Endometrium (tissue), 2 donors: Measurements from ENCODE around the gene CRISP2.
"Not testable (repeated sequence)": the region's sequence is repeated elsewhere in the genome, so short reads cannot be mapped to it uniquely, and the experiment has no call there.

Experiments
- FAIRE-seq: peaks from 2 replicates; lab custom pipeline; 2012; peaks lifted over from hg19 to GRCh38; lab: Jason Lieb, UNC
- donor health status: control.
- donor health status: control.

Gene CRISP2, protein sequence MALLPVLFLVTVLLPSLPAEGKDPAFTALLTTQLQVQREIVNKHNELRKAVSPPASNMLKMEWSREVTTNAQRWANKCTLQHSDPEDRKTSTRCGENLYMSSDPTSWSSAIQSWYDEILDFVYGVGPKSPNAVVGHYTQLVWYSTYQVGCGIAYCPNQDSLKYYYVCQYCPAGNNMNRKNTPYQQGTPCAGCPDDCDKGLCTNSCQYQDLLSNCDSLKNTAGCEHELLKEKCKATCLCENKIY

DNA sequence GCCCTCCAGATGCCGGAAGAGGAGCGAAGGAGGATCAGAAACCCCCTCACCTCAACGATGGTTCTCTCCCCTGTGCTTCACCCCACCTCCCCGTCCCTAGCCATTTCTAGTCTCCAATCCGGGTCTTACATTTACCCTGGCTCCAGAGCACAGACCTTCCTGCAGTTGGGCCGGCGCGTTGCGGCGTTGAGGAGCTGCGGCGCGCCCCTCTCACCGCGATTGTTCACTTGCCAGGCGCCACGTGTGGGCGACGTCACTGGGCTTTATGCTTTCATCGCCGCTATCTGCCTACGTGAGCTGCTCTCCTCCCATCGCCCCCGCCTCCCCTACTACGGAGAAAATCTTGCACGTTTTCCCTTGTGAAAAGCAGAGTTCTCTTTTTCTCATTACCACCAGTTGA lies at the start of gene CRISP2:
Gene CRISP2, minus strand, starts transcription at position 198 of the 400 bp plus-strand sequence. CDS start 4,347 bp downstream, outside the sequence.
- no peak for FAIRE-seq

DNA sequence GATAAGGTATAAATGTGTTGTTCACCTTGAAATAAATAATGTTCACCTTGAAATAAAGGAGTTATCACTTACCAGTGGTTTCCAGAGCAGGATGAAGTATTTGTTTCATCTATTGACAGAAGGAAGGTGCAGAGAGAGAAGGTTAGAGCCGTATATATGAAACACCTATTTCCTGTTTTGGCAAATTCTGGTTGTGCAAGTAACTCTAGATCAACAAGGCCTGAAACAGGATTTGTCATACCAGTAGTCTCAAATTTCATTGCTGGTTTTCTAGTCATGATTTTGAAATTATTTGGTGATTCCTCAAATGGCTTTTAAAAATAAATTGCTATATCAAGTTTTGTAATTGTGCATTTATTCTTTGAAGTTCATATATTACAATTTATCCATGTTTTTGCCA lies 30.9 kb upstream of the CRISP2 start, which contains the start of gene CRISP3:
Gene CRISP3, minus strand, starts transcription at position 130 of the 400 bp plus-strand sequence. Its CDS starts 21 bp downstream, at position 109.
- FAIRE-seq = no peak

DNA sequence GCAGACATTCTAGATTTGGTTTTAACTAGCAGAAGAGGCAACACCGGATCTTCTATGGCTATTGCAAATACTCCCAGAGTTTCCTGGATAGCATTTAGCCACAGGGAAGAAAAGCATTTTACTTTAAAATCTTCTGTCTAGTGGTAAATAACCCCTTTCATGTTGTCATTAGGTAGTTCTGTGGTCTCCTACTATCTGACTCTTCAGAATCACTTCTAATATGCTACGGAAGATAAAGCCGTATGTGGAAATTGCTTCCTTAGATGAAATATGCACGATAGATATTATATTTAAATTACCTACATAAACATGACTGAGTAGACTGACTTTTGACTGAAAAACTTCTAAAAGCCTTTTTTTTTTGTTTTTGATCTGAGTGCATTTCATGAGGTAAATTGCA lies 30.1 kb upstream of the CRISP2 start:
- no peak for FAIRE-seq

DNA sequence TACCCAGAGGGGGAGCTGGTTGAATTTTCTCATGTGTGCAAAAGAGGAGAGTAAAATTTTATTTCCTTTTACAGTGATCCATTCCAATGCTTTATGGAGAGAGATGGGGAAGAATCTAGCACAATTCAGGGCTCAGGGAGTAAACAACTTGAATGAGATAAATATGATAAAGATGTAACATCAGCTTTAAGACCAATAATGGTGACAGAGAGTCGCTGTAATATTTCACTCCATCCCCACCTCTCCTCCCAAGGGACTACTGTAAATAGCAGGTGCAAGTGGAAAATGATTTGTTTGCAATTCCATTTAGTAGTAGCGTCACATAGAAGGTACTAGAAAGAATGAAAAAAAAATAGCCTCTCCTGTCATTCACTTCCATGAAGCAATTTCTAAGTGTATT lies 26.1 kb upstream of the CRISP2 start:
- FAIRE-seq = no peak

DNA sequence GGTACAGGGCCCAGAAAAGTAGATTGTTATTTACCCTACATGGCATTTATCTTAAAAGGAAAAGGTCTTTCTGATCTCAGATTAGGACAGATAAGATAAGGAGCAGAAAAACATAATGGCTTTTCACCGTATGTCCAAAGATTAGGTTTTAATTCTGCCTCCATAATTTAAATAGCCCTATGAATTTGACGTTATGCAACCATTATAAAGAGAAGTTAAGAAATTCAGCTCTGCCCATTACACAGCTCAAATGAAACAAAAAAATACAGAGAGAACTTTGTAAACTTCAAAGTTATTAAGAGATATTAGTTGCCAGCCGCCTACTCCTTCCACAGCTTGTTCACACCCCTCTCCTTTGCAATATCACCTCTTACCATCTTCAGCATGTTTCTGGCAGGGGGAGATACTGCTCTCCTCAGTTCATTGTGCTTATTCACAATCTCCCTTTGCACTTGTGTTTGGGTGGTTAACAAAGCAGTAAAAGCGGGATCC lies 22.7 kb upstream of the CRISP2 start:
- no peak for FAIRE-seq

DNA sequence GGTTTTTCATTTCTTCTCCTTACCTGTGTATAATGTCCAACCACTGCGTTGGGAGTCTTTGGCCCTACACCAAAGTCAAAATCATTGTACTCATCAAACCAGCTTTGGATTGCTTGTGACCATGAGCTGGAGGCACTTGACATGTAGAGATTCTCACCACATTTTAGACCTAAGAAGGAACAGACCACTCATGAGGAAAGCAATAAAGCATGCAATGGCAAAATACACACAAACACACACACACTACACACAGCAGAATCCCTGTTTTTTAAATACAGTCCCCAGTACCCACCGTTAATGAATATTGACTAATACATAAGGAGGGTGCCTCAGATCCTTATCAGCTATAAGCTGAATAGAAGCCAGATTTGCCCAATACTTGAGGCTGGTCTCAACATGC lies 20.3 kb upstream of the CRISP2 start:
- no peak for FAIRE-seq

DNA sequence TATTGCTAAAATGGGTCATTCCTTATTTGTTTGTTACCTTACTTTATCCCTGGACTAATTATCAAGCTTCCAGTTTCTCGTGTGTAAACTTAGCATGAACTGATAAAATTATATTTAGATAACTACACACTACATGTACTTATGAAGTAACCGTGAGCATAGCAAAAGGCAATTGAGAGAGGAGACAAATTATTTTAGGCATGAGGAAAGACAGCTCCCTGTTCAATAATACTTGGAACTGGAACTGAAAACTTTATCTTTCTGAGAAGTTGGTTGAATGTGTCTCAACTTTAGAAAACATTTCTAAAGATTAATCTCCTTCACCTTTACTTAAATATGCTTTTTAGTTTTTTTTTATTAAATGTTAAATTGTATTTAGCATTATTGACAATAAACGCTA lies 19.4 kb upstream of the CRISP2 start:
- no peak for FAIRE-seq

DNA sequence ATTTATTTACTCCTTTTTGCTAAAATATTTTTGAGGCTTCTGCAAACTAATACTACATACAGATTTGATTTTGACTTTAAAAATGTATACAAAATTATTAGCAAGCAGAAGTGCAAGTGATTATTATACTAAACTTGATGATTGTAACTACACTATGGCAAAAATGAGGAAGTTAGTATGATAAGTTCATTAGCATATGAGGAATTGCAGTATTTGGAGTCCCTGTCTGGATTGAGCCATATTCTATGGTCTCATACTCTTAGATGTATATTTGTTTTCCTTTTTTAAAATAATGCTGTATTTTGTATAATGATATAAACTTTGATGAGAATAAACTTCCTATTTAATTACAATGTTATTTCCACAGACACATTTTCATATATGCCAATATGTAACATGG lies 16.9 kb upstream of the CRISP2 start:
- FAIRE-seq = no peak

DNA sequence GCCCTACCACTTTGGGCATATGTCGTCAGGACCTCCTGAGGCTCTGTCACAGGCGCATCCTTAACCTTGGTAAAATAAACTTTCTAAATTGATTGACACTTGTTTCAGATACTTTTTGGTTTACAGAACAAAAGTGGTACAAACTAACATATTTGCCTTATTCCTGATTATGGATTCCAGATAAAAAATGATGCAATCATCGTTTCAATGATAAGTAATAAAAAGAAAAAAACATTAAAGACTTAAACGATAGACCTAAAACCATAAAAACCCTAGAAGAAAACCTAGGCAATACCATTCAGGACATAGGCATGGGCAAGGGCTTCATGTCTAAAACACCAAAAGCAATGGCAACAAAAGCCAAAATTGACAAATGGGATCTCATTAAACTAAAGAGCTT lies 10.6 kb upstream of the CRISP2 start:
- not testable (repeated sequence) for FAIRE-seq

DNA sequence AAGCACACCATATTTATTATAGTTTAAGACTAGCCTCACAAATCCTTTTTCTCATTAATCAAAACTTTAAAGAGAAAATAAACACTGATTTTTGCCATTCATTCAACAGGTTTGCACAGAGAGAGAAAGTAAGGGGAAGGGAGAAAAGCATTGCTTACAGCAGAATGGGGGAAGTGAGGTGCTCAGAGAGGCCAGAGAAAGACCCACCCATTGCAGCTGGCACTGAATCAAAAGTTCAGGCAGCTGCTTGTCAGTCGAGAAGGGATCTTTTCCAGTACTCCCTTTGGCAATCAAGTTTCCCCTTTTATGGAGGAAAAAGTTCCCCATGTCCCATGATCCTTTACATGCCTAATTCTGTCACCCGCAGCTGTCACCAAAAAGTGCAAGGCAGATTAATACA lies 8.0 kb upstream of the CRISP2 start:
- no peak for FAIRE-seq

DNA sequence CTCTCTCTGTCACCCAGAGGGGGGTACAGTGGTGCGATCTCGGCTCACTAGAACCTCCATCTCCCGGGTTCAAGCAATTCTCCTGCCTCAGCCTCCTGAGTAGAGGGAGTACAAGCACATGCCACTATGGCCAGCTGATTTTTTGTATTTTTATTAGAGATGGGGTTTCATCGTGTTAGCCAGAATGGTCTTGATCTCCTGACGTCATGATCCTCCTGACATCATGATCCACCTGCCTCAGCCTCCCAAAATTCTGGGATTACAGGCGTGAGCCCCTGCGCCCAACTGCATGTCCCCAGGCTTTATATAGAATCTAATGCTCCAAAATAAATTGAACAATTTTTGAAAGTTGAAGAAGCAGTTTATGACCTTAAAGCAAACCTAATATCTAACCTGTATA lies 7.0 kb upstream of the CRISP2 start:
- FAIRE-seq = no peak

DNA sequence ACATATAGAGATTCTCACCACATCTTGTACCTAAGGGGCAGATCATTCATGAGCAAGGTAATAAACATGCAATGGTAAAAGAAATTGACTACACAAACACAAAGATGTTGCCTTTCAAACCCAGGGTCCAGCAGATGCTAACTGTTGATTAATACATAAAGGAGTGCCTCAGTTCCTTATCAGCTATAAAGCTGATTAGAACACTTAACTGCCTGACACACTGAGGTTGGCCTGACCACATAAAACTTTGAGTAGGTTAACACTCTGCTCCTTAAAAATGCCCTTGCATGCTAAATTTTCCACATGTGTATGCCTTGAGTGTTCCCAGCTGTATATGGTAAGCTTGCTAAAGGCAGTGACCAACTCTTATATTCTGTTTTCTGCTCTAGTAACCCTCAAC lies 14.9 kb downstream of the CRISP2 start:
- no peak for FAIRE-seq

DNA sequence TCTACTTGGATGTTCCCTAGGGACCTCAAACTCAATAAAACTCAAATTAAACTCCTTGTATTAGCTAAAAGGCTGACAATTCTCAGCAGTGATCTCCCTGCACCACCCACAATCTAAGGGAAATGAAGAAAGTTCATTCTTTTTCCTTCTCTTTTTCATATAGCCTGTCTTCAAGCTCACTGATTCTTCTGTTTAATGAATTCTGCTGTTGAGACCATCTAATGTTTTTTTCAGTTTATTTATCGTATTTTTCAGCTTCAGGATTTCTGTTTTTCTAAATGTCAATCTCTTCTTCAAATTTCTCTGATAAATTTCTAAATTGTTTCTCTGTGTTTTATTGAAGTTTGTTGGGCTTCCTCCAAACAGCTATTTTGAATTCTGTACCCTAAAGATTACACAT lies 19.8 kb downstream of the CRISP2 start:
- FAIRE-seq = no peak

DNA sequence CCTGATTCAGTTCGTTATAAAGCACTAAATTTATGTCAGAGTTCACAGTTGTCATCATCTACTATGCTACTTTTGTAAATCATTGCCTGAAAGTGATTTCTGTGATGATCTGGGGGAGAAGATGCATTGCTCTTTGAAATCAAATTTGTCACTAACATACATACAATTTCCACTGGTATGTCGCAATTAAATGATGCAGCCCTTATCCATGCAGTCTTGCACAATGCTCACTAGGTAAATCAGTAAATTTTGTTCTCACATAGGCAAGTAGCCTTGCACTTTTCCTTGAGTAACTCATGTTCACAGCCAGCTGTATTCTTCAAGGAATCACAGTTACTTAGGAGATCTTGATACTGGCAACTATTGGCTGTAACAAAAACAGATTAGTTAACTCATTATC lies 20.8 kb downstream of the CRISP2 start:
- no peak for FAIRE-seq

DNA sequence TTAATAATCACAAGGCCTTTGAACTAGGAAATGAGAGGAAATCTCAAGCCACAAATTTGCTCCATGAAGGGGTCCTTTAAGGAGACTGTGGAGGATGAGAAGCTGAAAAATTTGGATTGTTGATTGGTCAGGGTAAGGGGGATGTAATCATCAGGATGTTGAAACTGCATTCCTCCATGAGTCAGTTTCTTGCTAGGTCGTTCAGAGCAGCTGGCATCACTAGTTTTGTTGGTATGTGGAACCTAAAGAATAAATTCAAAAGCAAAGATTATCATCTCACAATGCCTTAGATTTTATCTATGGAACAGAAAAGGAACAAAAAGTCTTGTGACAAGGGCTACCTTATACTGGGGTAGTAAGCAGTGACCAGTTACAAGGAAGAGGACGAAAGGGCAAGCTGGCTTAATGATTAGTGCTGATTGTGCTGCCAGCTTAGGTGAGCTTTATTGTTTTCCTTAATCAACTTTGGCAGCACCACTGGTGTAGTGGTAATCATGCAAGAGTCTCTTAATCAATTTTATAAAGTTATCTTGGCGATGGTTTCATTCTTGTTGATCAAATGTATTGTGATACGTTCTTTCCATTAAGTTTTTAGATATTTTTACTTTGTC lies 36.6 kb downstream of the CRISP2 start:
- no peak for FAIRE-seq

DNA sequence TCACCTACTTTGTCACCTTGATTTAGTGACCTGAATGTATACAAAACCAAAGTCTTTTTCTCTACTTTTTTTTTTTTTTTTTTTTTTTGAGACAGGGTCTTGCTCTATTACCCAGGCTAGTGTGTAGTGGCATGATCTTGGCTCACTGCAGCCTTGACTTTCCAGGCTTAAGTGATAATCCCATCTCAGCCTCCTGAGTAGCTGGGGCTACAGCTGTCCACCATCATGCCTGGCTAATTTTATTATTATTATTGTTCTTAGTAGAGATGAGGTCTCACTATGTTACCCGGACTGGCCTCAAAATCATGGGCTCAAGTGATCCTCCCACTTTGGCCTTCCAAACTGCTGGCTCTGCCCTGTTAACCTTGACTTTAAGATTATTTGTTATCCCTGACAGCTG lies 37.5 kb downstream of the CRISP2 start:
- no peak for FAIRE-seq

DNA sequence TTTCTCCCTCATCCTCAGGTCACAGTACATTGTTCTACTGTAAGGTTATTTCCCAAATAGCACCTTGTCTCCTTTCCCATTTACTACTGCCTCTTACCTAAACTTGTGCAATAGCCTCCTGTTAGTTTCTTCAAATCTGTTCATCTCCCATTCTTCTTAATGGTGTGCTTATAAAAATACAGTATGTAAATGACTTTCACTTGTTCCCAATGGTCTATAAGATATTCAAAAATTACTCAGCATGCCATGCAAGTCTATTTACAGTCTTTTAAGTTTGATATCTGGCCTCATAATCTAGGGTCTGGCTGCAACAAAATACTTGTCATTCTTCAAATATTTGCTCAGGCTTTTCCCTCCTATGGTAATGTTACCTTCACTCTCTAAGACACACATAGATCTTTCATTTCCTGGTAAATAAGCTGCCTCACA lies 45.2 kb downstream of the CRISP2 start:
- no peak for FAIRE-seq

DNA sequence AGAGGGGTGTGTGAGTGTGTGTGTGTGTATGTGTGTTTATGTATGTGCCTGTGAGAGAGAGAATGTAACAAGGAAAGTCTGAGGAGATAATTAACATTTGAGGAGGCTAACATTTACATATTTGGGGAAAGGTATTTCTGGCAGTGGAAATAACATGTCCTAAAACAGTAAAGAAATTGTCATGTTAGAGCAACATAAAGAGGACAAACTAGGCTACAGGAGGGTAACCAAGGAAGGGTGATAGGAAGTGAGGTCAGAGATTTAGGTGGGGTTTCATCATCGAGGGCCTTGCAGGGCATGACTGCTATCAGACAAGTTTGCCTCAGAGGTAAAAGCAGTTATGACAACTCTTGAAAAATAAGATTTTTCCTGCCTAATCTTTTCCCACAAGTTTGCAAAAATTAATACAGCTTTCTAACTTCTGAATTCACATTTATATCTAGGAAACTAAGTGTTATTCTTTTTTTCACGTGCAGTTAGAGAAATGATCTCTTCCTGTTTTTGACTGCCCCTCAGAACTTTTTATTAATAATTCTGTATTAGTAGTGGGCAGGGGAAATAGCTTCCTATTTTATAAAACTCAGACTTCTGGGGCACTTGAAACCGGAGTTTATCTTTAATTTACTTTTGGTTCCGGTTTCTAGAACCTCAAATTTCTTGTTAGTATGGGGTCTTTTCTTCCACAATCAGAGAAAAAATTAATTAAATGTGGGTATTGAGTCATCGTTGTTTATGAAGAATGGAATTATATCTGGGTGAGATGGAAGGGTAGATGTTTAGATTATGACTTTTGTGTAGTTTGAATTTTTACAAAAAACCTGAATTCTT lies 46.2 kb downstream of the CRISP2 start:
- no peak for FAIRE-seq

DNA sequence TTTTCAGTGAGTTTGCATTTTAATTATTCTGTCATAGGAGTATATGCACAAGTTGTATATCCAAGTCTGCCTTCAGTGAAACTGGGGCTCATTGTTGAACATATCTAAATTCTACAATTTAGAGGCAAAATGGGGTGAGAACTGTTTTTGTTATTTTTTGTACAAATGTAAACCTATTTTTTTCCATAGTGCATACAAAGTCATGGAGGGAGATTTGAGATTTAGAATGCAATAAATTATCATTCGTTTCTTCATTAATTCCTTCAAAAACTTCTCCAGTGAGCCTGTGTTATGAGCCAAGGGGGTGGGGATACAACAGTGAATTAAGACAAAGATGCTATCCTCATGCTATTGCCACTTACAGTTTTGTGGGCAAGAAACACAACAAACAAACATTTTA lies 46.9 kb downstream of the CRISP2 start:
- FAIRE-seq = no peak

DNA sequence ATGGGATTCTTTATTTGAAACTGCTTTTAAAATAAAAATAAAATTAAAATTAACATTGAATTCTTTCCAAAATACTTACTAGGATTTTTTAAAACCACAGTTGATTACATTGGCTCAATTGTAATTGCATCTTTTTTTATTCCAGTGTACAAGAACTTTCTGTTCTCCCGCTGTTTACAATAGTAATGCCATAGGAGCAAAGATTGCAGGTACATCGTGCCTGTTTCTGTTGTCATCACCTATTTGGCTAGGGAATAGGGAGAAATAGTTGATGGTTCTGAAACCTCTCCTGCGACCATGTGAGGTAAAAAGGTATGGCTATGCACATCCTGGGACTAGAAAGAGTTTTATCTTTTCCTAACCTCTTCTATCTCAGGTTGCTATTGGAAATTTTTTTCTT lies 48.5 kb downstream of the CRISP2 start:
- no peak for FAIRE-seq

DNA sequence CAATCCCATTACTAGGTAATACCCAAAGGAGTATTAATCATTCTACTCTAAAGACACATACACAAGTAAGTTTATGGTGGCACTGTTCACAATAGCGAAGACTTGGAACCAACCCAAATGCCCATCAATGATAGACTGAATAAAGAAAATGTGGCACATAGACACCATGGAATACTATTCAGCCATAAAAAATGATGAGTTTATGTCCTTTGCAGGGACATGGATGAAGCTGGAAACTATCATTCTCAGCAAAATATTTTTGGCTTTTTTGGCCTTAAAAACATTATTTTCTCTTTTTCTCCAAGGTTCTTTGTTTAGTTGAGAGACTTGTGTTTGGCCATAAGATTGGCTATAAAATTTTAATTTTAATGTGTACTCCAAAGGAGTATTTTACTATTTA lies 49.3 kb downstream of the CRISP2 start:
- FAIRE-seq = not testable (repeated sequence)

DNA sequence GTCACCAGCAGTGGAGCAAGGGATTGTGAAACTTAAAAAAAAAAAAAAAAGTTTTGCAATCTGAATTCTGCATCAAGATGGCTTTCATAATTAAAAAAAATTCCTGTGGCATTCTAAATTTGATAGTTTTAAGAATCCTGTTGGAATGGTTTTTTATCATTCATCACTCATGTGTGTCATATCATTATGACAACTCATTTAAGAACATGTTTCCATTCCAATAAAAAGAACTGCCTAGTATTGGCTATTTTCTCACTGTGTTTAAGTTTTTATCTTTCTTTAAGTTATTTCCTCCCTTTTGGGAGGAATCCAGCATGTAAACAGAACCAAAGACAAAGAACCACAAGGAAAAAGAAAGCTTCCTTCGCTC lies 50.5 kb downstream of the CRISP2 start:
- no peak for FAIRE-seq

DNA sequence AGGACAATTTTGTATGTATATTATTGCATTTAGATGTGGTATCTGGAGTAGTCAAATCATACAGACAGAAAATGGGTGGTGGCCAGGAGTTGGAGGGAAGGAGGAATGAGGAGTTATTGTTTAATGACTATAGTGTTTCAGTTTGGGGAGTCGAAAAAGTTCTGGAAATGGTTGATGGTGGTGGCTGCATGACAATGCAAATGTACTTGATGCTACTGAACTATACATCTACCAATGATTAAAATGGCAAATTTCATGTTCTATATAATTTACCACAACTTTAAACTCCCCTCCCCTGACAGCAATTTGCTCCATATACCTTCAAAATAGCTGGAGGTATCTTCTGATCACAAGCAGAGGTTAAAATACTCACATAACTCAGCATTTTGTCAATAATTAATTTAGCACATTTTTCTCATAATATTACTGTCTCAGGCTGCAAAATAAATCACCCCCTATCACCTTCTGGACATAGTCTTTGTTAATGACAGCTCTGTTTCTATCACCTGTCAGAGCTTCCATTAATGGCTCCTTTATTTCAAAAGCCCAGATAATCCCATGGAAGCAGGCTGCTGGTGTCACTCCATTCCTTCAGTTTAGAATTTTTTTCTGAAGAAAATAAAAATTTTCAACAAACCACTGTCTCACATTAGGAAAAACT lies 51.0 kb downstream of the CRISP2 start:
- no peak for FAIRE-seq
